HG02642 (cell line): ENCODE results near the gene UGT1A1.

Experiments used
- ATAC-seq: cut with Tn5 transposase; IDR thresholded peaks from one replicate; pipeline ENCODE4 v1.9.1; 2021; ENCODE audit warnings: mild to moderate bottlenecking; ENCODE audit not compliant: unreplicated experiment, poor library complexity

UGT1A1 gene

GRCh38 chr2:233814056-233814835 is 54.2 kb downstream of the UGT1A1 start:
- no peak for ATAC-seq

GRCh38 chr2:233815861-233816260 is 55.8 kb downstream of the UGT1A1 start:
- ATAC-seq = no peak

- ATAC-seq = no peak
Measured at GRCh38 chr2:233816334-233816733, 56.3 kb downstream of the UGT1A1 start.

GRCh38 chr2:233816771-233817170 is 56.7 kb downstream of the UGT1A1 start:
- ATAC-seq = no peak

- no peak for ATAC-seq
Measured at GRCh38 chr2:233817361-233817911, 57.4 kb downstream of the UGT1A1 start.

- ATAC-seq = no peak
Measured at GRCh38 chr2:233817995-233818638, 58.0 kb downstream of the UGT1A1 start.

GRCh38 chr2:233818639-233819621 is 58.9 kb downstream of the UGT1A1 start:
- no peak for ATAC-seq

- ATAC-seq = no peak
Measured at GRCh38 chr2:233819884-233820773, 60.1 kb downstream of the UGT1A1 start.

- ATAC-seq = no peak
Measured at GRCh38 chr2:233820774-233821105, 60.7 kb downstream of the UGT1A1 start.

- ATAC-seq = no peak
Measured at GRCh38 chr2:233821196-233821595, 61.1 kb downstream of the UGT1A1 start.

- ATAC-seq = no peak
Measured at GRCh38 chr2:233821709-233822100, 61.6 kb downstream of the UGT1A1 start.

GRCh38 chr2:233822101-233822771 is 62.2 kb downstream of the UGT1A1 start:
- no peak for ATAC-seq
